Measurements from ENCODE around the gene SLC22A23.

DNA sequence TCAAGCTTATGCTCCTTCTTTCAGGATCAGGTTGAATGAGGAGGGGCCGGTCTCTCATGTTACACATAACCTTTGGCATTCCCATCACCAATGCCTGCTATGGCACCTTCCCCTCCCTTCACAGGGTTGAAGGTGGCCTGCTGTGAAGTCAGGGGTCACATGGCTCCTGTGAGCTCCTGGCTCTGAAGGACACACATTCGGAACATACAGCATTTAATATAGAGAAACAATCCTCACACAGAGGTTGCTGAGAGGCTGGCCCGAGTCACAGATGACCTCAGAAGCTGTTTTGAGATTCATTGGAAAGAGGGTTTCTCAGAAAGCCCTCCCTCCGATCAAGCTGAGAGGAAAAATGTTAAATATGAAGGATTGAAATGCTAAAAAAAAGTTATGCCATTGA, 116.0 kb downstream of the SLC22A23 start:
- no peak for TF ChIP-seq POLR2A (IDR thresholded peaks at IDR 0.05)
- TF ChIP-seq, protein P1, sequence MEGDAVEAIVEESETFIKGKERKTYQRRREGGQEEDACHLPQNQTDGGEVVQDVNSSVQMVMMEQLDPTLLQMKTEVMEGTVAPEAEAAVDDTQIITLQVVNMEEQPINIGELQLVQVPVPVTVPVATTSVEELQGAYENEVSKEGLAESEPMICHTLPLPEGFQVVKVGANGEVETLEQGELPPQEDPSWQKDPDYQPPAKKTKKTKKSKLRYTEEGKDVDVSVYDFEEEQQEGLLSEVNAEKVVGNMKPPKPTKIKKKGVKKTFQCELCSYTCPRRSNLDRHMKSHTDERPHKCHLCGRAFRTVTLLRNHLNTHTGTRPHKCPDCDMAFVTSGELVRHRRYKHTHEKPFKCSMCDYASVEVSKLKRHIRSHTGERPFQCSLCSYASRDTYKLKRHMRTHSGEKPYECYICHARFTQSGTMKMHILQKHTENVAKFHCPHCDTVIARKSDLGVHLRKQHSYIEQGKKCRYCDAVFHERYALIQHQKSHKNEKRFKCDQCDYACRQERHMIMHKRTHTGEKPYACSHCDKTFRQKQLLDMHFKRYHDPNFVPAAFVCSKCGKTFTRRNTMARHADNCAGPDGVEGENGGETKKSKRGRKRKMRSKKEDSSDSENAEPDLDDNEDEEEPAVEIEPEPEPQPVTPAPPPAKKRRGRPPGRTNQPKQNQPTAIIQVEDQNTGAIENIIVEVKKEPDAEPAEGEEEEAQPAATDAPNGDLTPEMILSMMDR (IDR thresholded peaks at IDR 0.05) = no peak
- no peak for TF ChIP-seq EP300 (IDR thresholded peaks at IDR 0.05)
